Uterus (tissue), 4 donors: Measurements from ENCODE around the gene ZNF24. TPM values are rescaled to one million over a fixed set of nuclear protein-coding genes. Genes with fewer than 3 reads are reported as not detected.

Experiments used
- DNase-seq, 2 donors: peaks; one replicate each; pipeline ENCODE4 v3.0.0-alpha.2; 2019 to 2020
- H3K27ac ChIP-seq, 2 donors: fragments of 200-600 bp; sonication (generic); 1 replicate in 1 of 2; 2 replicates in 1 of 2; pipeline ENCODE4 v1.5.1; 2016 to 2018
- H3K27me3 ChIP-seq, 2 donors: fragments of 200-600 bp; sonication (generic); one replicate each; pipeline ENCODE4 v1.5.1; 2018 to 2019; ENCODE audit warnings: control low read depth in 1 of 2
- H3K36me3 ChIP-seq, 2 donors: fragments of 200-600 bp; sonication (generic); one replicate each; pipeline ENCODE4 v1.5.1; 2019; ENCODE audit warnings: control low read depth in 1 of 2
- H3K4me1 ChIP-seq, 2 donors: fragments of 200-600 bp; sonication (generic); one replicate each; pipeline ENCODE4 v1.5.1; 2018 to 2019; ENCODE audit warnings: control low read depth in 1 of 2
- H3K4me3 ChIP-seq, 2 donors: fragments of 200-600 bp; sonication (generic); 1 replicate in 1 of 2; 2 replicates in 1 of 2; pipeline ENCODE4 v1.5.1; 2018 to 2019; ENCODE audit warnings: mild to moderate bottlenecking in 1 of 2
- H3K9me3 ChIP-seq, 2 donors: fragments of 200-600 bp; sonication (generic); one replicate each; pipeline ENCODE4 v1.5.1; 2019; ENCODE audit warnings: control low read depth in 1 of 2
- POLR2A ChIP-seq, 2 donors: fragments of 450-650 bp; IDR thresholded peaks; one replicate each; pipeline ENCODE4 v1.6.1; 2016; ENCODE audit warnings: antibody characterized with exemption in 2 of 2, mild to moderate bottlenecking in 1 of 2, moderate library complexity in 1 of 2
- intact Hi-C: fragments of 100-400 bp; cut with DNase I; formaldehyde crosslinking; loops from one replicate; pipeline ENCODE4 v1.15.1; 2023; ENCODE audit warnings: low total_unique reads
- total RNA-seq, 4 donors: library from RNA; depleted of rRNA in 3 of 4; stranded (reverse); fragments of >200 nt in 3 of 4; gene quantifications; one replicate each; pipeline versions ENCODE4 v1.1.0 to v1.2.4, GENCODE V29; 2014 to 2023
- TF ChIP-seq, protein P1 (sequence below), 4 experiments: fragments of 200-600 bp in 2 of 4; fragments of 450-650 bp in 2 of 4; sonication (generic) in 2 of 4; IDR thresholded peaks; one replicate each; pipeline ENCODE4 v1.5.1; 2016 to 2019; ENCODE audit warnings: antibody characterized with exemption in 4 of 4, mild to moderate bottlenecking in 2 of 4, moderate library complexity in 1 of 4
- donor health status: DM: yes; HTN: yes; CAD: no.

ZNF24 gene
- total RNA-seq, 4 donors from 2014 or later: 22.0 to 86.7 (median 42.8) TPM

DNA sequence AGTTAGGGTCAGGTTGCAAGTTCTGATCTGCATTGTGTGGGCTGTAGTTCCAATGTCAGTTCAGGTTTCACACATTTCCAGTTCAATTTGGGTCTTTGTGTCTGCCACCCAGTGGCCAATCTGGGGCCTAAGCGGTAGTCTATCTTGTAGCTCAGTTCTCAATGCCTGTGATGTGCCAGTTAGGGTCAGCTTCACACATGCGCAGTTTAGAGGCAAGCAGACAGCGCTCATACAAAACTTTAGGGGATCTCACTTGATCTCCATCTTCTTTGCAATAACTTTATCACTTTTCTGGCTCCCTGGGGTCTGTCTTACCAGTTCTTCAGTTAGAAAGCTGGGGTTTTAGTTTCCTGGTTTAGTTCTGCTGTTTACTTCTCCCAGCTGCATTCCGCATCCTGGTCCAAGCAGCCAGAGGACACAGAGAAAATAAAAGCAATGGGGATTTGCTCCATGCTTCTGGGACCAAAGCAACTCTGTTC lies 11.0 kb upstream of the ZNF24 start:
- Histone ChIP-seq H3K4me1 (no peaks in the 10 kb centered on the region), H3K9me3 (no peaks in the 10 kb centered on the region), H3K27ac (peak overlapping the region in 1 of 2 donors; percentile 43), H3K4me3 (no peak overlapping the region), H3K36me3 (no peaks in the 10 kb centered on the region), H3K27me3 (no peaks in the 10 kb centered on the region)
- intact Hi-C loops: no loop called here
- TF ChIP-seq, protein P1, sequence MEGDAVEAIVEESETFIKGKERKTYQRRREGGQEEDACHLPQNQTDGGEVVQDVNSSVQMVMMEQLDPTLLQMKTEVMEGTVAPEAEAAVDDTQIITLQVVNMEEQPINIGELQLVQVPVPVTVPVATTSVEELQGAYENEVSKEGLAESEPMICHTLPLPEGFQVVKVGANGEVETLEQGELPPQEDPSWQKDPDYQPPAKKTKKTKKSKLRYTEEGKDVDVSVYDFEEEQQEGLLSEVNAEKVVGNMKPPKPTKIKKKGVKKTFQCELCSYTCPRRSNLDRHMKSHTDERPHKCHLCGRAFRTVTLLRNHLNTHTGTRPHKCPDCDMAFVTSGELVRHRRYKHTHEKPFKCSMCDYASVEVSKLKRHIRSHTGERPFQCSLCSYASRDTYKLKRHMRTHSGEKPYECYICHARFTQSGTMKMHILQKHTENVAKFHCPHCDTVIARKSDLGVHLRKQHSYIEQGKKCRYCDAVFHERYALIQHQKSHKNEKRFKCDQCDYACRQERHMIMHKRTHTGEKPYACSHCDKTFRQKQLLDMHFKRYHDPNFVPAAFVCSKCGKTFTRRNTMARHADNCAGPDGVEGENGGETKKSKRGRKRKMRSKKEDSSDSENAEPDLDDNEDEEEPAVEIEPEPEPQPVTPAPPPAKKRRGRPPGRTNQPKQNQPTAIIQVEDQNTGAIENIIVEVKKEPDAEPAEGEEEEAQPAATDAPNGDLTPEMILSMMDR (IDR thresholded peaks at IDR 0.05): peak; percentile 55 to 68 (median 59)
- TF ChIP-seq POLR2A (IDR thresholded peaks at IDR 0.05): no peak
- peak; percentile 49 to 69 for DNase-seq

DNA sequence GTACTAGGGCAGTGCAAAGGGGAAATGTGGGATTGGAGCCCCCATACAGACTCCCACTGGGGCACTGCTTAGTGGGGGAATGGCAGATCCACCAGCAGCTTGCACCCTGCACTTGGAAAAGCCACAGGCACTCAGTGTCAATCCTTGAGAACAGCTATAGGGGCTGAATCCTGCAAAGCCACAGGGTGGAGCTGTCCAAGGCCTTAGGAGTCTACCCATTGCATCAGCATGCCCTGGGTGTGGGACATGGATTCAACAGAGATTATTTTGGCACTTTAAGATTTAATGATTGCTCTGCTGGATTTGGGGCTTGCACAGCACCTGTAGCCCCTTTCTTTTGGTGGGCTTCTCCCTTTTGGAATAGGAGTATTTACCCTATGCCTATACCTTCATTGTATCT lies 8.6 kb upstream of the ZNF24 start:
- TF ChIP-seq POLR2A (IDR thresholded peaks at IDR 0.05): no peak
- TF ChIP-seq, protein P1 (IDR thresholded peaks at IDR 0.05): no peak
- no peaks in the 10 kb centered on the region for H3K27me3 ChIP-seq
- no peaks in the 10 kb centered on the region for H3K4me1 ChIP-seq
- intact Hi-C loops: no loop called here
- DNase-seq: no peak
- no peaks in the 10 kb centered on the region for H3K36me3 ChIP-seq
- no peak overlapping the region for H3K27ac ChIP-seq
- no peaks in the 10 kb centered on the region for H3K9me3 ChIP-seq
- no peak overlapping the region for H3K4me3 ChIP-seq

DNA sequence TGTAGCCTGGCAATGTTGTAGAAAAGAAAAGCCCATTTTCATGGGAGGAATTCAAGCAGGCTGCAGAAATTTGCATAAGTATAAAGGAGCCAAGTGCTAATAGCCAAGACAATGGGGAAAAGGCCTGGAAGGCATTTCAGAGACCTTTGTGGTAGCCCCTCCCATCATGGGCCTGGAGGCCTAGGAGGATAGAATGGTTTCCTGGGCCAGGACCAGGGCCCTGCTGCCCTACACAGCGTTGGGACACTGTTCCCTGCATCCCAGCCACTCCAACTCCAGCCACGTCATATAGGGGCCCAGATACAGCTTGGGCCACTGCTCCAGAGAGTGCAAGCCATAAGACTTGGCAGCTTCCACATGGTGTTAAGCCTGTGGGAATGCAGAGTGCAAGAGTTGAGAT lies 8.1 kb upstream of the ZNF24 start:
- H3K27me3 ChIP-seq: no peaks in the 10 kb centered on the region
- TF ChIP-seq, protein P1 (IDR thresholded peaks at IDR 0.05): no peak
- TF ChIP-seq POLR2A (IDR thresholded peaks at IDR 0.05): no peak
- no peaks in the 10 kb centered on the region for H3K4me1 ChIP-seq
- no peak overlapping the region for H3K27ac ChIP-seq
- H3K9me3 ChIP-seq: no peaks in the 10 kb centered on the region
- no peak overlapping the region for H3K4me3 ChIP-seq
- no peak for DNase-seq
- H3K36me3 ChIP-seq: no peaks in the 10 kb centered on the region
- intact Hi-C loops: no loop called here

DNA sequence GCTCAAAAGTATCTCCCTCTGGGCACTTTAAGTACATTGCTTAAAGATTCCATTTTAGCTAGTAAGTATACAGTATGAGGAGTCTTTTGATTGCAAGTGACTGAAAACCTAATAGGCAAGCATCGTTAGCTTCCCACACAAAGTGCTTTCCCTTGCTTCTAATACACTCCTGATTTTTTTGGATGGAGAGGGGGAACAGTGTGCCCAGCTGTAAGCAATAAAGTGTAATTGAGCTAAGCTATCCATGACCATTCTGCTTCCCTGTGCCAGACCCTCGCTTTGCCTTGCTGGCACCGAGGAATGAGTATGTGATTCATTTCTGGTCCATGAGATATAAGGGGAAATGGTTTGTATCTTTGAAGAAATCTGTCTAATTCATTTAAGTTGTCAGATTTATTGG lies 3.8 kb upstream of the ZNF24 start:
- Histone ChIP-seq H3K27ac (no peak overlapping the region), H3K36me3 (no peaks in the 10 kb centered on the region), H3K27me3 (no peaks in the 10 kb centered on the region), H3K4me1 (no peaks in the 10 kb centered on the region), H3K4me3 (no peak overlapping the region), H3K9me3 (no peaks in the 10 kb centered on the region)
- DNase-seq: no peak
- intact Hi-C loops: loop anchor here (10.0 kb wide), 1 partner anchor 103 kb away; the partner anchor contains the start of gene ZNF397
- no peak for TF ChIP-seq POLR2A (IDR thresholded peaks at IDR 0.05)
- TF ChIP-seq, protein P1 (IDR thresholded peaks at IDR 0.05): no peak

DNA sequence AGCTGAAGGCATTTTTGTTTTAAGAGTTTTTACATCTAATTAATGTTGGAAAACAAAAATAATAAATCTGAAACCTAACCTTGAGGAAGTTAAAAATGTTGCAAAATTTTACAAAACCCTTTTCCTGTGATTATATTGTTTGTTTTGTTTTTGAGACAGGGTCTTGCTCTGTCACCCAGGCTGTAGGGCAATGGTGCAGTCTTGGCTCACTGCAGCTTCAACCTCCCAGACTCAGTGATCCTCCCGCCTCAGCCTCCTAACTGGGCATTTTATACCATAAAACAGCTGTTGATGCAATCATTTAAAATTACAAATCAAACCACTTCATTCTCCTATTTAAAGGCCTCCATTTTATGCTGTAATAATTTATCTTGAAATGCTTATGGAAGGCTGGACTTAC lies 1.7 kb upstream of the ZNF24 start:
- intact Hi-C loops: loop anchor here (10.0 kb wide), 1 partner anchor 101 kb away; the partner anchor contains the start of gene ZNF397
- no peak for TF ChIP-seq POLR2A (IDR thresholded peaks at IDR 0.05)
- TF ChIP-seq, protein P1 (IDR thresholded peaks at IDR 0.05): no peak

More for the DNA sequence above, 1.7 kb upstream of the ZNF24 start:
- Histone ChIP-seq H3K9me3 (no peaks in the 10 kb centered on the region), H3K27ac (peak overlapping the region; percentile 99 to 100), H3K4me1 (no peaks in the 10 kb centered on the region), H3K4me3 (no peak overlapping the region), H3K27me3 (no peaks in the 10 kb centered on the region), H3K36me3 (no peaks in the 10 kb centered on the region)
- DNase-seq: no peak
